Fibroblast of skin of left quadriceps (primary cell): ENCODE measurements around the gene TIMELESS.
"Not testable (repeated sequence)": the region's sequence is repeated elsewhere in the genome, so short reads cannot be mapped to it uniquely, and the experiment has no call there.

Source experiments
- DNase-seq, 2 experiments: peaks; one replicate each; pipeline ENCODE4 v3.0.0-alpha.2; 2013; ENCODE audit warnings: low read depth in 2 of 2

The TIMELESS gene

GRCh38 chr12:56448860-56449621 is at the start of gene TIMELESS:
TIMELESS (minus strand) TSS chr12:56449426; CDS start chr12:56434170, 15,256 bp downstream.
- peak; percentile 67 for DNase-seq

- DNase-seq = not testable (repeated sequence)
Measured at GRCh38 chr12:56498126-56498902, 49.1 kb upstream of the TIMELESS start.

- DNase-seq = not testable (repeated sequence)
Measured at GRCh38 chr12:56496704-56497103, 47.5 kb upstream of the TIMELESS start.

GRCh38 chr12:56494481-56494880 is 45.3 kb upstream of the TIMELESS start:
- not testable (repeated sequence) for DNase-seq

- not testable (repeated sequence) for DNase-seq
Measured at GRCh38 chr12:56494106-56494415, 44.8 kb upstream of the TIMELESS start.

- DNase-seq = not testable (repeated sequence)
Measured at GRCh38 chr12:56493409-56494105, 44.3 kb upstream of the TIMELESS start.

- no peak for DNase-seq
Measured at GRCh38 chr12:56490360-56490759, 41.1 kb upstream of the TIMELESS start.

GRCh38 chr12:56488041-56488955 is 39.1 kb upstream of the TIMELESS start, which contains the start of gene GLS2:
GLS2 (minus strand) TSS chr12:56488161; CDS start chr12:56488118, 43 bp downstream.
- peak; percentile 48 to 53 for DNase-seq

GRCh38 chr12:56487448-56488040 is 38.3 kb upstream of the TIMELESS start:
- no peak for DNase-seq

- DNase-seq = no peak
Measured at GRCh38 chr12:56486694-56487093, 37.5 kb upstream of the TIMELESS start.

GRCh38 chr12:56484566-56484965 is 35.3 kb upstream of the TIMELESS start:
- DNase-seq = no peak

GRCh38 chr12:56479625-56480024 is 30.4 kb upstream of the TIMELESS start:
- DNase-seq = no peak

GRCh38 chr12:56477521-56478225 is 28.4 kb upstream of the TIMELESS start:
- DNase-seq = no peak

GRCh38 chr12:56476972-56477432 is 27.8 kb upstream of the TIMELESS start:
- no peak for DNase-seq

GRCh38 chr12:56476143-56476542 is 26.9 kb upstream of the TIMELESS start:
- DNase-seq = no peak

- DNase-seq = no peak
Measured at GRCh38 chr12:56474389-56474788, 25.2 kb upstream of the TIMELESS start.

GRCh38 chr12:56469007-56469930 is 20.0 kb upstream of the TIMELESS start:
- no peak for DNase-seq

- DNase-seq = peak; percentile 75 to 80
Measured at GRCh38 chr12:56468216-56469006, 19.2 kb upstream of the TIMELESS start, which contains the start of gene SPRYD4. SPRYD4 (plus strand) TSS chr12:56468578; CDS start chr12:56468592, 14 bp downstream.
